Measurements from ENCODE around the gene ATP11C. TPM values are rescaled to one million over a fixed set of nuclear protein-coding genes. Genes with fewer than 3 reads are reported as not detected.

Gene ATP11C
- total and polyA plus RNA-seq, 12 donors = 3.3 to 29.9 (median 17.0) TPM

- intact Hi-C loops (cut with DNase I) = no loop called here
- WGBS, 4 donors = 78 to 97% (median 83%) methylated on average over 3 of the region's 3 CpGs
Measured at GRCh38 chrX:139783030-139783429, 149.8 kb downstream of the ATP11C start.

GRCh38 chrX:139776599-139776998 lies 156.3 kb downstream of the ATP11C start:
- H3K36me3 ChIP-seq (replicated peaks in 1 of 2) = no peaks in the 10 kb centered on the region
- no peaks in the 10 kb centered on the region for H3K4me1 ChIP-seq (replicated peaks in 1 of 2)
- no peaks in the 10 kb centered on the region for H3K27me3 ChIP-seq
- WGBS, 4 donors = 83 to 97% (median 90%) methylated on average over 3 of the region's 3 CpGs
- H3K4me3 ChIP-seq = no peak overlapping the region
- intact Hi-C loops (cut with DNase I) = no loop called here
- H3K27ac ChIP-seq = no peak overlapping the region
- H3K9me3 ChIP-seq (replicated peaks in 1 of 3) = no peaks in the 10 kb centered on the region
- DNase-seq = no peak
- TF ChIP-seq POLR2A (IDR thresholded peaks at IDR 0.05) = no peak
- no peak for TF ChIP-seq CTCF (IDR thresholded peaks at IDR 0.05)

More at GRCh38 chrX:139783030-139783429, 149.8 kb downstream of the ATP11C start:
- Histone ChIP-seq H3K27ac (no peak overlapping the region), H3K27me3 (no peaks in the 10 kb centered on the region), H3K4me3 (no peak overlapping the region), H3K9me3 (replicated peaks in 1 of 3) (no peaks in the 10 kb centered on the region), H3K4me1 (replicated peaks in 1 of 2) (no peaks in the 10 kb centered on the region), H3K36me3 (replicated peaks in 1 of 2) (no peaks in the 10 kb centered on the region)
- TF ChIP-seq POLR2A (IDR thresholded peaks at IDR 0.05) = no peak
- no peak for TF ChIP-seq CTCF (IDR thresholded peaks at IDR 0.05)
- DNase-seq = no peak

DNA sequence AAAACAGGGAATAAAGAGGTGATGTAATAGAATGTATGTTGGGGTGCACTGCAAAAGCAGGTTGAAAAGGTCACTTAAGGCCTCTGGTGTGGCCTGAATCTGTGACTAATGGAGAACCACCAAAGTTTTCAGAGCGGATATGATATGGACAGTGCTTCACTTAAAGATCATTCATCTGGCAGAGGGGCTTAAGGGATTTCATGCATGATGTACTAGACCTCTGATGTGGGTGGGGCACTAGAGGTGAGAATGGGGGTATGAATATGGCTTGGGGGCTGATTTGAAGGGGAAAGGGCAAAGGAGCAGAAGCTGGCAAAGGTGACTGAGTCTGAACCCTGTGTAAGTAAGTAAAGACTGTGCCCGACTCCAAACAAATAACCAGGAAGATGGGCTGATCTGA lies 162.5 kb downstream of the ATP11C start:
- H3K27me3 ChIP-seq = no peaks in the 10 kb centered on the region
- no peak for DNase-seq
- no peak overlapping the region for H3K27ac ChIP-seq
- WGBS, 4 donors = 89 to 100% (median 95%) methylated on average over 2 of the region's 2 CpGs
- no peaks in the 10 kb centered on the region for H3K36me3 ChIP-seq (replicated peaks in 1 of 2)
- intact Hi-C loops (cut with DNase I) = no loop called here
- no peak for TF ChIP-seq CTCF (IDR thresholded peaks at IDR 0.05)
- no peak overlapping the region for H3K4me3 ChIP-seq
- no peaks in the 10 kb centered on the region for H3K9me3 ChIP-seq (replicated peaks in 1 of 3)
- H3K4me1 ChIP-seq (replicated peaks in 1 of 2) = no peaks in the 10 kb centered on the region

DNA sequence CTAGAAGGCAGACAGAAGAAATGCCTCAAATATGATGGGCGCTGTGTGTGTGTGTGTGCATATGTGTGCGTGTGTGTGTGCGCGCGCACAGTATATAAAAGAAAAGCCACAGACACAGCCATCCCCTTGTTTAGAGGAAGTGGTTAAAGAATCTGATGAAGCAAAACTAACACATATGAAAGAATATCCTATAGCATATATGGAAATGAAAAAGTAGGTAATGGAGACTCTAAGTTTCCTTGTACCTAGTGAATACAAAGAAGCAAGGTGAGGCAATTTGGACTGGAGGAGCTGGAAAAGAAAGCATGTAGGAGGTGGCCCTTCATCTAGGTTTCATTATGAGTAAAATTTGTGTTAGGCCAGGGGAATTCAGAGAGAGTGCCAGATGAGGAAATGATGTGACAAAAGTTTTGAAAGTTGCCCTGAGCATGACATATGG lies 166.3 kb downstream of the ATP11C start:
- intact Hi-C loops (cut with DNase I) = no loop called here
- DNase-seq = no peak
- H3K36me3 ChIP-seq (replicated peaks in 1 of 2) = no peaks in the 10 kb centered on the region
- H3K27me3 ChIP-seq = no peaks in the 10 kb centered on the region
- H3K9me3 ChIP-seq (replicated peaks in 1 of 3) = no peaks in the 10 kb centered on the region
- 74 to 95% (median 83%) methylated on average over 5 of the region's 5 CpGs for WGBS, 4 donors
- TF ChIP-seq CTCF (IDR thresholded peaks at IDR 0.05) = no peak
- no peak for TF ChIP-seq POLR2A (IDR thresholded peaks at IDR 0.05)
- H3K27ac ChIP-seq = no peak overlapping the region
- H3K4me1 ChIP-seq (replicated peaks in 1 of 2) = no peaks in the 10 kb centered on the region
- H3K4me3 ChIP-seq = no peak overlapping the region

Data from adrenal gland (tissue), 12 donors.